H9 (cell line): Measurements from ENCODE around the gene LPP. TPM values are rescaled to one million over a fixed set of nuclear protein-coding genes. Genes with fewer than 3 reads are reported as not detected.

Experiments used
- DNase-seq: peaks from one replicate; pipeline ENCODE4 v3.0.0-alpha.2; 2017
- H2AFZ ChIP-seq: one replicate; pipeline ENCODE4 v1.6.1; 2013; ENCODE audit warnings: mild to moderate bottlenecking, low read length, control low read depth, moderate library complexity
- H2AK5ac ChIP-seq: 2 replicates; pipeline ENCODE4 v1.6.1; 2013; ENCODE audit warnings: low read length, control low read depth, mixed read lengths; ENCODE audit not compliant: insufficient read length
- H2BK120ac ChIP-seq: one replicate; pipeline ENCODE4 v1.6.1; 2013; ENCODE audit warnings: low read depth, mild to moderate bottlenecking, low read length, control low read depth, inconsistent platforms; ENCODE audit not compliant: poor library complexity, severe bottlenecking
- H2BK12ac ChIP-seq: 2 replicates; pipeline ENCODE4 v1.6.1; 2013; ENCODE audit warnings: low read length, control low read depth, mixed read lengths, low read depth; ENCODE audit not compliant: insufficient read length
- H2BK15ac ChIP-seq: 2 replicates; pipeline ENCODE4 v1.6.1; 2013; ENCODE audit warnings: low read depth, low read length, control low read depth
- H2BK20ac ChIP-seq: one replicate; pipeline ENCODE4 v1.6.1; 2013; ENCODE audit warnings: low read depth, mild to moderate bottlenecking, low read length, control low read depth, inconsistent platforms; ENCODE audit not compliant: poor library complexity, severe bottlenecking
- H2BK5ac ChIP-seq: 2 replicates; pipeline ENCODE4 v1.6.1; 2013; ENCODE audit warnings: low read length, control low read depth, mixed read lengths; ENCODE audit not compliant: insufficient read length
- H3K14ac ChIP-seq: 2 replicates; pipeline ENCODE4 v1.6.1; 2013; ENCODE audit warnings: low read length, control low read depth; ENCODE audit not compliant: insufficient read depth
- H3K18ac ChIP-seq: 2 replicates; pipeline ENCODE4 v1.6.1; 2013; ENCODE audit warnings: low read depth, mild to moderate bottlenecking, mixed read lengths, low read length, control low read depth; ENCODE audit not compliant: insufficient read length
- H3K23ac ChIP-seq: 2 replicates; pipeline ENCODE4 v1.6.1; 2013; ENCODE audit warnings: low read length, control low read depth, mixed read lengths, low read depth; ENCODE audit not compliant: insufficient read length
- H3K23me2 ChIP-seq: 2 replicates; pipeline ENCODE4 v1.6.1; 2013; ENCODE audit warnings: low read depth, mild to moderate bottlenecking, mixed read lengths, low read length, control low read depth; ENCODE audit not compliant: insufficient read length, poor library complexity, severe bottlenecking
- H3K27ac ChIP-seq: 2 replicates; pipeline ENCODE4 v1.5.1; 2013; ENCODE audit warnings: low read length, control low read depth, mixed read lengths, low read depth; ENCODE audit not compliant: insufficient read length
- H3K27me3 ChIP-seq: 2 replicates; pipeline ENCODE4 v1.6.1; 2013; ENCODE audit warnings: low read length, control low read depth, inconsistent platforms; ENCODE audit not compliant: insufficient read depth
- H3K4ac ChIP-seq: 2 replicates; pipeline ENCODE4 v1.6.1; 2013; ENCODE audit warnings: low read depth, mild to moderate bottlenecking, control low read depth, inconsistent platforms, low read length, moderate library complexity
- H3K4me1 ChIP-seq: 2 replicates; pipeline ENCODE4 v1.6.1; 2013; ENCODE audit warnings: low read length, control low read depth, inconsistent platforms; ENCODE audit not compliant: insufficient read depth
- H3K4me2 ChIP-seq: 2 replicates; pipeline ENCODE4 v1.6.1; 2013; ENCODE audit warnings: low read length, control low read depth, mixed read lengths; ENCODE audit not compliant: insufficient read length, insufficient read depth
- H3K56ac ChIP-seq: 2 replicates; pipeline ENCODE4 v1.6.1; 2013; ENCODE audit warnings: low read depth, mild to moderate bottlenecking, mixed read lengths, low read length, control low read depth; ENCODE audit not compliant: insufficient read length
- H3K79me1 ChIP-seq: 2 replicates; pipeline ENCODE4 v1.6.1; 2013; ENCODE audit warnings: low read depth, mild to moderate bottlenecking, moderate library complexity, low read length, control low read depth, inconsistent platforms; ENCODE audit not compliant: insufficient read depth, poor library complexity, severe bottlenecking
- H3K79me2 ChIP-seq: 2 replicates; pipeline ENCODE4 v1.6.1; 2013; ENCODE audit warnings: low read length, control low read depth, inconsistent platforms; ENCODE audit not compliant: insufficient read depth
- H3K9ac ChIP-seq: 2 replicates; pipeline ENCODE4 v1.6.1; 2013; ENCODE audit warnings: low read length, control low read depth, mixed read lengths; ENCODE audit not compliant: insufficient read length; ENCODE audit errors: extremely low read depth
- H3K9me3 ChIP-seq: one replicate; pipeline ENCODE4 v1.6.1; 2013; ENCODE audit warnings: low read depth, low read length, inconsistent platforms; ENCODE audit not compliant: control insufficient read depth
- H3T11ph ChIP-seq: one replicate; pipeline ENCODE4 v1.6.1; 2013; ENCODE audit warnings: mild to moderate bottlenecking, low read length, control low read depth, inconsistent platforms
- H4K20me1 ChIP-seq: one replicate; pipeline ENCODE4 v1.6.1; 2013; ENCODE audit not compliant: control insufficient read depth, insufficient read length, insufficient read depth
- H4K5ac ChIP-seq: 2 replicates; pipeline ENCODE4 v1.6.1; 2013; ENCODE audit warnings: low read depth, mild to moderate bottlenecking, mixed read lengths, low read length, control low read depth; ENCODE audit not compliant: insufficient read length
- H4K8ac ChIP-seq: replicated peaks from 2 replicates; pipeline ENCODE4 v1.6.1; 2013; ENCODE audit warnings: low read length, control low read depth, mixed read lengths, low read depth; ENCODE audit not compliant: insufficient read length
- H4K91ac ChIP-seq: 2 replicates; pipeline ENCODE4 v1.6.1; 2013; ENCODE audit warnings: low read depth, mild to moderate bottlenecking, moderate library complexity, mixed read lengths, low read length, control low read depth; ENCODE audit not compliant: insufficient read length
- H3K27ac Mint-ChIP-seq, 3 experiments: 2 replicates in 2 of 3; 3 replicates in 1 of 3; pipeline ENCODE4 v1.8.0; 2020 to 2021; ENCODE audit warnings: mixed read lengths in 3 of 3, mild to moderate bottlenecking in 1 of 3, moderate library complexity in 1 of 3
- H3K27me3 Mint-ChIP-seq: 2 replicates; pipeline ENCODE4 v1.8.0; 2021; ENCODE audit warnings: low read depth, mild to moderate bottlenecking, moderate library complexity, mixed read lengths
- H3K36me3 Mint-ChIP-seq, 3 experiments: 2 replicates in 2 of 3; 3 replicates in 1 of 3; pipeline ENCODE4 v1.8.0; 2020 to 2021; ENCODE audit warnings: low read depth in 3 of 3, mixed read lengths in 3 of 3; ENCODE audit not compliant: insufficient read depth in 1 of 3
- H3K4me1 Mint-ChIP-seq, 2 experiments: 2 replicates each; pipeline ENCODE4 v1.8.0; 2020; ENCODE audit warnings: mixed read lengths in 2 of 2
- H3K4me3 Mint-ChIP-seq, 2 experiments: 2 replicates in 1 of 2; 3 replicates in 1 of 2; pipeline ENCODE4 v1.8.0; 2020 to 2021; ENCODE audit warnings: mild to moderate bottlenecking in 2 of 2, mixed read lengths in 2 of 2, moderate library complexity in 1 of 2
- H3K9me3 Mint-ChIP-seq, 2 experiments: 2 replicates in 1 of 2; 3 replicates in 1 of 2; pipeline ENCODE4 v1.8.0; 2020; ENCODE audit warnings: mild to moderate bottlenecking in 2 of 2, mixed read lengths in 2 of 2, moderate library complexity in 1 of 2
- CTCF ChIP-seq: fragments of 200-600 bp; sonication (generic); conservative IDR thresholded peaks from 3 replicates; pipeline ENCODE4 v1.8.0; 2021; ENCODE audit warnings: antibody characterized with exemption, mild to moderate bottlenecking
- WGBS: extraction: QIAGEN DNeasy Blood & Tissue Kit; methylation state at CpG from one replicate; pipeline ENCODE4 v1.1.7; 2013; ENCODE audit warnings: missing lambda C conversion rate, low lambda C conversion rate, mixed read lengths; ENCODE audit not compliant: insufficient read length; ENCODE audit errors: extremely low coverage; 5-methylcytosine and 5-hydroxymethylcytosine counted together
- total RNA-seq: library from RNA; stranded (reverse); gene quantifications from 2 replicates; pipeline ENCODE4 v1.2.1, GENCODE V29; 2021

The LPP gene
- total RNA-seq, 1 experiment from 2014 or later, result 64.6 TPM

GRCh38 chr3:188403404-188403803 lies 249.4 kb downstream of the LPP start:
- Histone ChIP-seq H3K27ac (no peak overlapping the region), H3K27me3 (no peaks in the 10 kb centered on the region), H3K4me1 (no peaks in the 10 kb centered on the region), H3K79me2 (no peaks in the 10 kb centered on the region), H3K23me2 (no peaks in the 10 kb centered on the region), H2BK20ac (no peak overlapping the region), H2BK12ac (no peak overlapping the region), H3K23ac (no peak overlapping the region), H3K4ac (no peak overlapping the region), H4K8ac (no peak overlapping the region), H3K56ac (no peak overlapping the region), H2BK120ac (no peak overlapping the region), H2AFZ (no peak overlapping the region), H3K79me1 (no peaks in the 10 kb centered on the region), H4K91ac (no peak overlapping the region), H3K9me3 (no peaks in the 10 kb centered on the region), H3K18ac (no peak overlapping the region), H2AK5ac (no peak overlapping the region), H2BK15ac (no peak overlapping the region), H2BK5ac (no peak overlapping the region), H3K4me2 (no peak overlapping the region), H3K14ac (no peak overlapping the region), H3T11ph (no peak overlapping the region), H4K5ac (no peak overlapping the region), H3K9ac (no peak overlapping the region), H4K20me1 (no peaks in the 10 kb centered on the region)
- DNase-seq, result no peak
- H3K9me3 Mint-ChIP-seq, result no peaks in the 10 kb centered on the region
- peaks cover 0 to 3% (median 0%) of the 10 kb centered on the region in 3 experiments; a peak in 3 of 7 replicates for H3K36me3 Mint-ChIP-seq
- no peak overlapping the region for H3K4me3 Mint-ChIP-seq
- no peak overlapping the region for H3K27ac Mint-ChIP-seq
- no CpG with 5 or more reads among the region's 1 CpG for WGBS
- H3K4me1 Mint-ChIP-seq, result peaks cover 0 to 9% of the 10 kb centered on the region in 2 experiments; a peak in 2 of 4 replicates
- TF ChIP-seq CTCF, result no peak
- no peaks in the 10 kb centered on the region for H3K27me3 Mint-ChIP-seq
